ENCODE measurements around the gene ZNF32. TPM values are rescaled to one million over a fixed set of nuclear protein-coding genes. Genes with fewer than 3 reads are reported as not detected.

Gene ZNF32
- total RNA-seq, 2 experiments from 2014 or later, result not detected

- Histone ChIP-seq H4K20me1 (ENCODE audit: insufficient read depth, low read length) (no peaks in the 10 kb centered on the region), H2AFZ (ENCODE audit: low read length) (no peak overlapping the region), H3K4me2 (ENCODE audit: low read length) (no peak overlapping the region), H3K4me1 (ENCODE audit: insufficient read depth, low read length, poor library complexity, severe bottlenecking) (no peaks in the 10 kb centered on the region), H3K4me3 (ENCODE audit: low read depth, low read length, poor library complexity, severe bottlenecking) (no peak overlapping the region), H3K9me3 (ENCODE audit: low read length) (no peaks in the 10 kb centered on the region), H3K27ac (ENCODE audit: low read depth, low read length, poor library complexity, severe bottlenecking) (no peak overlapping the region), H3K36me3 (ENCODE audit: insufficient read depth, low read length) (no peaks in the 10 kb centered on the region), H3K9me2 (ENCODE audit: insufficient read depth, low read length) (no peaks in the 10 kb centered on the region), H3K79me2 (ENCODE audit: insufficient read depth, low read depth, low read length) (no peaks in the 10 kb centered on the region)
- TF ChIP-seq CTCF (conservative IDR thresholded peaks at IDR 0.05; ENCODE audit: low read length) (no peak), EZH2phosphoT487 (IDR thresholded peaks at IDR 0.05; ENCODE audit: borderline replicate concordance, low read depth, low read length) (no peak)
- ChIA-PET CTCF (ENCODE audit: unreplicated experiment) (no interaction called here), POLR2A (no interaction called here)
- no peak for DNase-seq (ENCODE audit: low spot score)
- BruUV-seq (replicated peaks), result no TSS peak
- intact Hi-C loops (cut with micrococcal nuclease; ENCODE audit: unreplicated experiment), result no loop called here
These were observed 30.0 kb upstream of the ZNF32 start for GRCh38 chr10:43678654-43679053.

- BruUV-seq (replicated peaks), result no TSS peak
- Histone ChIP-seq H4K20me1 (ENCODE audit: insufficient read depth, low read length) (no peaks in the 10 kb centered on the region), H3K9me3 (ENCODE audit: low read length) (no peaks in the 10 kb centered on the region), H3K9me2 (ENCODE audit: insufficient read depth, low read length) (no peaks in the 10 kb centered on the region), H2AFZ (ENCODE audit: low read length) (no peak overlapping the region), H3K36me3 (ENCODE audit: insufficient read depth, low read length) (no peaks in the 10 kb centered on the region), H3K4me1 (ENCODE audit: insufficient read depth, low read length, poor library complexity, severe bottlenecking) (no peaks in the 10 kb centered on the region), H3K27ac (ENCODE audit: low read depth, low read length, poor library complexity, severe bottlenecking) (no peak overlapping the region), H3K79me2 (ENCODE audit: insufficient read depth, low read depth, low read length) (no peaks in the 10 kb centered on the region), H3K4me3 (ENCODE audit: low read depth, low read length, poor library complexity, severe bottlenecking) (no peak overlapping the region), H3K4me2 (ENCODE audit: low read length) (no peak overlapping the region)
- ChIA-PET CTCF (ENCODE audit: unreplicated experiment) (no interaction called here), POLR2A (no interaction called here)
- no peak for DNase-seq (ENCODE audit: low spot score)
- intact Hi-C loops (cut with micrococcal nuclease; ENCODE audit: unreplicated experiment), result no loop called here
- TF ChIP-seq EZH2phosphoT487 (IDR thresholded peaks at IDR 0.05; ENCODE audit: borderline replicate concordance, low read depth, low read length) (no peak), CTCF (conservative IDR thresholded peaks at IDR 0.05; ENCODE audit: low read length) (no peak)
These were observed 28.2 kb upstream of the ZNF32 start for GRCh38 chr10:43676901-43677300.

- intact Hi-C loops (cut with micrococcal nuclease; ENCODE audit: unreplicated experiment), result no loop called here
- POLR2A ChIA-PET, result no interaction called here
These were observed 27.6 kb upstream of the ZNF32 start for GRCh38 chr10:43676331-43676730.

More at GRCh38 chr10:43676331-43676730, 27.6 kb upstream of the ZNF32 start:
- Histone ChIP-seq H3K9me3 (ENCODE audit: low read length) (no peaks in the 10 kb centered on the region), H3K4me3 (ENCODE audit: low read depth, low read length, poor library complexity, severe bottlenecking) (no peak overlapping the region), H3K4me2 (ENCODE audit: low read length) (no peak overlapping the region), H3K4me1 (ENCODE audit: insufficient read depth, low read length, poor library complexity, severe bottlenecking) (no peaks in the 10 kb centered on the region), H3K27ac (ENCODE audit: low read depth, low read length, poor library complexity, severe bottlenecking) (no peak overlapping the region), H3K36me3 (ENCODE audit: insufficient read depth, low read length) (no peaks in the 10 kb centered on the region), H4K20me1 (ENCODE audit: insufficient read depth, low read length) (no peaks in the 10 kb centered on the region), H3K9me2 (ENCODE audit: insufficient read depth, low read length) (no peaks in the 10 kb centered on the region), H2AFZ (ENCODE audit: low read length) (no peak overlapping the region), H3K79me2 (ENCODE audit: insufficient read depth, low read depth, low read length) (no peaks in the 10 kb centered on the region)
- TF ChIP-seq CTCF (conservative IDR thresholded peaks at IDR 0.05; ENCODE audit: low read length), result no peak
- TF ChIP-seq EZH2phosphoT487 (IDR thresholded peaks at IDR 0.05; ENCODE audit: borderline replicate concordance, low read depth, low read length), result no peak
- CTCF ChIA-PET (ENCODE audit: unreplicated experiment), result no interaction called here
- no peak for DNase-seq (ENCODE audit: low spot score)
- no TSS peak for BruUV-seq (replicated peaks)

Data from OCI-LY7 (cell line).